MM.1S (cell line): Measurements from ENCODE around the gene ATE1.

ENCODE experiments used
- CTCF ChIP-seq: fragments of 300-600 bp; sonication (generic); IDR thresholded peaks from 2 replicates; pipeline ENCODE4 v1.5.1; 2016; ENCODE audit warnings: antibody characterized with exemption, low read length, mixed read lengths
- EZH2 ChIP-seq: fragments of 300-600 bp; sonication (generic); optimal IDR thresholded peaks from 2 replicates; pipeline ENCODE3; 2017; ENCODE audit warnings: low read depth, mild to moderate bottlenecking, antibody characterized with exemption, low read length, mixed read lengths

GRCh38 chr10:121722665-121723064, 205.2 kb downstream of the ATE1 start:
- TF ChIP-seq EZH2, result no peak
- TF ChIP-seq CTCF, result no peak
